GM12865 (cell line): ENCODE measurements around the gene FLYWCH1.

ENCODE experiments used
- DNase-seq: peaks from one replicate; pipeline ENCODE4 v3.0.0; 2010; ENCODE audit warnings: low read depth
- H3K4me3 ChIP-seq: 2 replicates; pipeline ENCODE4 v1.5.1; 2011; ENCODE audit warnings: mild to moderate bottlenecking, low read depth, low read length, control low read depth
- TF ChIP-seq, protein P1 (sequence below): IDR thresholded peaks from 2 replicates; pipeline ENCODE4 v1.5.1; 2011; ENCODE audit warnings: low read length, control low read depth, low read depth, inconsistent platforms; ENCODE audit not compliant: insufficient read depth; ENCODE audit errors: missing control alignments

FLYWCH1 gene

DNA sequence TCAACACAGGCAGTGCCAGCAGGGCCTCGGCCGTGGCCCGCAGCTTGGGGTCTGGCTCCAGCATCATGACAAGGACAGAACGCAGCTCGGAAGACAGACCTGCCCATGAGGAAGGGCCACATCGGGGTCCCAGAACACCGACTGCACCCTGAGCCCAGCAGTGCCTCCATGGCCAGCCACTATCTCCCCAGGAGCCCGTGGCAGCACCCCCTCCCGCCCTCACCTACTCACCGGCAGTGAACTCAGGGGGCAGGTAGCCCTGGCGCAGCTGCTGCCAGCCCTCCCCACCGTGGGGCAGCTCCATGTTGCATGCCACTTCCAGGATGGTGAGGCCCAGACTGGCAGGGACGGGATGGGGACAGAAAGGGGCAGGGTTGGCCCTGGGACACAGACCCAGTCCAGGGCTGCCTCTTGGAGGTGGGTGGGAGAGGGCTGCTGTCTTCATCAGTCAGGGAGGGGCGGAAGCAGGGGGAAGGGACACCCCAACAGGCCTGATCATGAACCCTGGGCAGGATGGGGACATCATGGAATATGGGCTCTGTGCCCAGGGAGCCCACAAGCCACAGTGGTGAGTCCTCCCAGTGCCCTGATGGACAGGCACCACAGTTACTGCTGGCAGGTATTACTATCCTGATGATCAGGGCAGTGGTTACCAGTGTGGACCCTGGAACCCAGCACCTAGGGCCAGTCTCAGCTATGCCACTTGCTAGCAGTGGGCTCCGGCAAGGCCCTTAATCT is 62.8 kb downstream of the FLYWCH1 start:
- no peak for DNase-seq
- H3K4me3 ChIP-seq, result no peak overlapping the region
- TF ChIP-seq, protein P1, sequence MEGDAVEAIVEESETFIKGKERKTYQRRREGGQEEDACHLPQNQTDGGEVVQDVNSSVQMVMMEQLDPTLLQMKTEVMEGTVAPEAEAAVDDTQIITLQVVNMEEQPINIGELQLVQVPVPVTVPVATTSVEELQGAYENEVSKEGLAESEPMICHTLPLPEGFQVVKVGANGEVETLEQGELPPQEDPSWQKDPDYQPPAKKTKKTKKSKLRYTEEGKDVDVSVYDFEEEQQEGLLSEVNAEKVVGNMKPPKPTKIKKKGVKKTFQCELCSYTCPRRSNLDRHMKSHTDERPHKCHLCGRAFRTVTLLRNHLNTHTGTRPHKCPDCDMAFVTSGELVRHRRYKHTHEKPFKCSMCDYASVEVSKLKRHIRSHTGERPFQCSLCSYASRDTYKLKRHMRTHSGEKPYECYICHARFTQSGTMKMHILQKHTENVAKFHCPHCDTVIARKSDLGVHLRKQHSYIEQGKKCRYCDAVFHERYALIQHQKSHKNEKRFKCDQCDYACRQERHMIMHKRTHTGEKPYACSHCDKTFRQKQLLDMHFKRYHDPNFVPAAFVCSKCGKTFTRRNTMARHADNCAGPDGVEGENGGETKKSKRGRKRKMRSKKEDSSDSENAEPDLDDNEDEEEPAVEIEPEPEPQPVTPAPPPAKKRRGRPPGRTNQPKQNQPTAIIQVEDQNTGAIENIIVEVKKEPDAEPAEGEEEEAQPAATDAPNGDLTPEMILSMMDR, result no peak

DNA sequence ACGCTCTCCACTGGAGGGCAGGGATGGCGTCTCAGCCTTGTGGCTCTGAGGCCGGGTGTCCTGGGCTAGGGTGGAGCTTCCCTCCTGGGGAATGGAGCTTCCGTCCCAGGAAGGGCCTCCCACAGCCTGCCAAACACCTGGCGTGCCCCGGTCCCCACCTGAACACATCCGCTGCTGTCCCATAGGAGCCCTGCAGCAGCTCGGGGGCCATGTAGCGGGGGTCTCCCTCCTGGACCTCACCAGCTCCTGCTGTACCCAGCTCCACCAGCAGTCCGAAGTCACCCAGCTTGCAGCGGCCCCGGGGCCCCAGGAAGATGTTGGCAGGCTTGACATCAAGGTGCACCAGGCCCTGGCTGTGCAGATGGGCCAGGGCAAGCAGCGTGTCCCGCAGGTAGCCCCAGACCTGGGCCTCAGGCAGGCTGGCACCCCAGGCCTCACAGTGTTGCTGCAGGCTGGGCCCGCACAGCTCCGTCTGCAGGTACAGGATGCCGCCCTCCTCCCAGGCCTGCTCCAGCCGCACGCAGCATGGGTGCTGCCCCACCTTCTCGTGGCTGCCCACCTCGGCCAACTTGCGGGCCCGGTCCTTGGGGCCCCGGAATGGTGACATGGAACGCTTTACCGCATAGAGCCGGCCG is 63.5 kb downstream of the FLYWCH1 start:
- H3K4me3 ChIP-seq, result no peak overlapping the region
- no peak for DNase-seq
- TF ChIP-seq, protein P1, result no peak

GRCh38 chr16:2976201-2976600 is 64.5 kb downstream of the FLYWCH1 start:
- TF ChIP-seq, protein P1, result no peak
- no peak for DNase-seq
- no peak overlapping the region for H3K4me3 ChIP-seq

DNA sequence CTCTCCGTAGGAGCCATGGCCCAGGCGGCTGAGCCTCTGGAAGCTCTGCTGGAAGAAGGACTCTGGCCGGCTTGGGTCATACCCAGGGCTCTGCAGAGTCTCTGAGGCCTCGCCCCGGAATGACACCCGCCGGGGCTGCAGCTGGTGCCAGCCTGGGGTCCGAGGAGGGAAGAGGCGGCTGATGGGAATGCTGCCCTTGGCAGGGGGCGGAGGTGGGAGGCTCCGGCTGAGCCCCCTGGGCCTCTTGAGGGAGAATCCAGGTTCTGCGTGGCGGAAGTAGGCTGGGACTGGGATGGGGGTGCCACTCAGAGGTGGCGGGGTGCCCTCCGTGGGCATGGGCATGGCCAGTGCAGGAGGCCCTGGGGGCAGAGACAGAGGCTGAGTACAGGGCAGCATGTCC is 64.9 kb downstream of the FLYWCH1 start:
- no peak overlapping the region for H3K4me3 ChIP-seq
- no peak for DNase-seq
- TF ChIP-seq, protein P1, result no peak

- H3K4me3 ChIP-seq, result no peak overlapping the region
- TF ChIP-seq, protein P1, result no peak
- no peak for DNase-seq
These were observed 65.7 kb downstream of the FLYWCH1 start for GRCh38 chr16:2977440-2977839.

DNA sequence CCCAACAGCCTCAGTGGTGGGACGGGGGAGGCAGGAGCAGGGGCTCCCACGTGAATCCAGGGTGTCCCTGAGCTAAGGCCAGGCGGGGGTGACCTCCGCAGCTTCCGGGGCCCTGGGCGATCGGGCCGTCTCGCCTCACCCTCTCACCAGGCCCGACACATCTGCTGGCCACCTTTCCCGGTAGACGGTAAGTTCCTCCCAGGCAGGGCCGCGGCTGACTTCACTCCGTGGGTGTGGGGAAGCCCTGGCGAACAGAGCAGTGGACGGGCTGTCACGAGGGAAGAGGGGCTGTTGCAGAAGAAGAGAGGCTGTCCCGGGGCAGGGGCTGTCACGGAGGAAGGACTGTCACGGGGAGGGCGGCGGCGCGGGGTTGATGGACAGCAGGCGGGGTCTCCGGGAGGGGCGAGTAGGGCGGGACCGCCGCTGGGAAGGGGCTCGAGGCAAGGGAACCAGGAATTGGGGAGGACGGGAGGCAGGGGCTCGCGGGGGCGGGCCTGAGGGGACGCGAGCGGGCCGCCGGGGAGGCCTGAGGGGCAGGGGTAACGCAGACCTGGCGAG is 68.0 kb downstream of the FLYWCH1 start:
- no peak for DNase-seq
- peak overlapping the region; percentile 97 for H3K4me3 ChIP-seq
- TF ChIP-seq, protein P1, result no peak
